Right hindlimb (tissue), 1 donor: ENCODE results near the gene ATP6V1G2.
"Not testable (repeated sequence)": the region's sequence is repeated elsewhere in the genome, so short reads cannot be mapped to it uniquely, and the experiment has no call there.

Source experiments
- DNase-seq: peaks from one replicate; pipeline ENCODE4 v3.0.0-alpha.2; 2018

The ATP6V1G2 gene

GRCh38 chr6:31546339-31546957, at the start of gene ATP6V1G2:
TSS of gene ATP6V1G2 (minus strand) at chr6:31546608. CDS start at chr6:31546559, 49 bp downstream.
- peak; percentile 94 for DNase-seq

- DNase-seq, result no peak
These were observed 46.0 kb upstream of the ATP6V1G2 start for GRCh38 chr6:31592396-31592771.

GRCh38 chr6:31590691-31591090, 44.3 kb upstream of the ATP6V1G2 start:
- DNase-seq, result not testable (repeated sequence)

- no peak for DNase-seq
These were observed 42.7 kb upstream of the ATP6V1G2 start for GRCh38 chr6:31588871-31589650.

GRCh38 chr6:31587791-31588777, 41.7 kb upstream of the ATP6V1G2 start:
- DNase-seq, result no peak

GRCh38 chr6:31586599-31587281, 40.3 kb upstream of the ATP6V1G2 start:
- no peak for DNase-seq

GRCh38 chr6:31586008-31586407, 39.6 kb upstream of the ATP6V1G2 start, which contains the start of gene LST1:
TSS of gene LST1 (plus strand) at chr6:31586277. CDS start at chr6:31587300, 1,023 bp downstream.
- DNase-seq, result no peak

GRCh38 chr6:31585491-31585890, 39.1 kb upstream of the ATP6V1G2 start:
- no peak for DNase-seq

- DNase-seq, result no peak
These were observed 35.8 kb upstream of the ATP6V1G2 start, which contains the start of gene LTB for GRCh38 chr6:31582230-31582643. TSS of gene LTB (minus strand) at chr6:31582424. CDS start at chr6:31582417, 7 bp downstream.

GRCh38 chr6:31581434-31582229, 35.2 kb upstream of the ATP6V1G2 start:
- no peak for DNase-seq

GRCh38 chr6:31580807-31581433, 34.5 kb upstream of the ATP6V1G2 start:
- peak; percentile 91 for DNase-seq

GRCh38 chr6:31580438-31580740, 34.0 kb upstream of the ATP6V1G2 start:
- no peak for DNase-seq

- DNase-seq, result no peak
These were observed 33.4 kb upstream of the ATP6V1G2 start for GRCh38 chr6:31579546-31580437.

- no peak for DNase-seq
These were observed 32.7 kb upstream of the ATP6V1G2 start for GRCh38 chr6:31579119-31579505.

GRCh38 chr6:31578184-31579118, 32.0 kb upstream of the ATP6V1G2 start:
- no peak for DNase-seq

- DNase-seq, result no peak
These were observed 31.2 kb upstream of the ATP6V1G2 start for GRCh38 chr6:31577579-31577966.

- DNase-seq, result no peak
These were observed 30.6 kb upstream of the ATP6V1G2 start for GRCh38 chr6:31576897-31577578.

- no peak for DNase-seq
These were observed 29.7 kb upstream of the ATP6V1G2 start for GRCh38 chr6:31575952-31576685.
